H1 (cell line): ENCODE measurements around the gene MYO7B. TPM values are rescaled to one million over a fixed set of nuclear protein-coding genes. Genes with fewer than 3 reads are reported as not detected.

ENCODE experiments used
- CTCF ChIA-PET: fragments of 300-600 bp; sonication (Branson Sonifier 250); formaldehyde crosslinking; loops from one replicate; lab custom pipeline; 2021; ENCODE audit not compliant: partially characterized antibody; lab: Charles Lee
- POLR2A ChIA-PET: fragments of 300-600 bp; sonication (Branson Sonifier 250); formaldehyde crosslinking; loops from one replicate; lab custom pipeline; 2021; ENCODE audit warnings: inconsistent platforms; ENCODE audit not compliant: partially characterized antibody; lab: Charles Lee
- DNase-seq, 2 experiments: peaks; one replicate each; pipeline versions ENCODE4 v3.0.0 to v3.0.0-alpha.2; 2010 to 2022; ENCODE audit warnings: low spot score in 2 of 2, low read depth in 1 of 2, mixed read lengths in 1 of 2
- FAIRE-seq: peaks from 2 replicates; lab custom pipeline; 2011; peaks lifted over from hg19 to GRCh38; lab: Jason Lieb, UNC
- H2AFZ ChIP-seq: 2 replicates; pipeline ENCODE4 v1.8.1; 2012; ENCODE audit warnings: low read length, inconsistent platforms
- H2AK5ac ChIP-seq: 2 replicates; pipeline ENCODE4 v1.6.1; 2013; ENCODE audit warnings: low read depth, low read length
- H2BK120ac ChIP-seq: replicated peaks from 2 replicates; pipeline ENCODE3; 2013; ENCODE audit warnings: low read depth, low read length, inconsistent platforms
- H2BK12ac ChIP-seq: 2 replicates; pipeline ENCODE4 v1.6.1; 2013; ENCODE audit warnings: low read depth, low read length
- H2BK15ac ChIP-seq: 2 replicates; pipeline ENCODE4 v1.6.1; 2013; ENCODE audit warnings: low read length
- H2BK20ac ChIP-seq: 2 replicates; pipeline ENCODE4 v1.6.1; 2013; ENCODE audit warnings: low read length
- H2BK5ac ChIP-seq: 2 replicates; pipeline ENCODE4 v1.6.1; 2013; ENCODE audit warnings: low read depth, low read length
- H3K14ac ChIP-seq: 2 replicates; pipeline ENCODE4 v1.6.1; 2013; ENCODE audit warnings: inconsistent platforms; ENCODE audit not compliant: insufficient read length
- H3K18ac ChIP-seq: 2 replicates; pipeline ENCODE4 v1.6.1; 2013; ENCODE audit warnings: low read length; ENCODE audit errors: extremely low read depth
- H3K23ac ChIP-seq: 2 replicates; pipeline ENCODE4 v1.6.1; 2013; ENCODE audit warnings: inconsistent platforms; ENCODE audit not compliant: insufficient read length
- H3K23me2 ChIP-seq: 2 replicates; pipeline ENCODE4 v1.6.1; 2013; ENCODE audit warnings: low read depth, low read length
- H3K27ac ChIP-seq: 2 replicates; pipeline ENCODE4 v1.6.1; 2011; ENCODE audit warnings: low read depth, low read length, inconsistent platforms
- H3K27me3 ChIP-seq, 4 experiments: replicated peaks in 1 of 4; 1 replicate in 1 of 4; 2 replicates in 3 of 4; pipeline versions ENCODE4 v1.6.1 to v1.8.1; 2011 to 2013; ENCODE audit warnings: low read length in 3 of 4, mild to moderate bottlenecking in 3 of 4, inconsistent platforms in 2 of 4, mixed read lengths in 2 of 4, moderate library complexity in 1 of 4; ENCODE audit not compliant: control insufficient read depth in 3 of 4, insufficient read depth in 3 of 4; ENCODE audit errors: extremely low read depth in 1 of 4
- H3K36me3 ChIP-seq, 4 experiments: 2 replicates each; pipeline versions ENCODE4 v1.6.1 to v1.8.1; 2011 to 2013; ENCODE audit warnings: mild to moderate bottlenecking in 4 of 4, low read length in 3 of 4, moderate library complexity in 2 of 4, control low read depth in 1 of 4, inconsistent platforms in 1 of 4; ENCODE audit not compliant: insufficient read depth in 4 of 4, control insufficient read depth in 2 of 4
- H3K4ac ChIP-seq: replicated peaks from 2 replicates; pipeline ENCODE3; 2013; ENCODE audit warnings: low read length, low read depth, mixed read lengths, inconsistent platforms; ENCODE audit not compliant: insufficient read length
- H3K4me1 ChIP-seq, 4 experiments: replicated peaks in 1 of 4; 1 replicate in 1 of 4; 2 replicates in 3 of 4; pipeline versions ENCODE4 v1.6.1 to v1.8.1; 2011 to 2013; ENCODE audit warnings: low read length in 3 of 4, inconsistent platforms in 2 of 4, mixed read lengths in 1 of 4; ENCODE audit not compliant: insufficient read depth in 4 of 4, control insufficient read depth in 3 of 4
- H3K4me2 ChIP-seq, 2 experiments: 2 replicates each; pipeline versions ENCODE4 v1.6.1 to v1.8.1; 2011 to 2013; ENCODE audit warnings: low read depth in 2 of 2, low read length in 2 of 2, control low read depth in 1 of 2, inconsistent platforms in 1 of 2, mild to moderate bottlenecking in 1 of 2; ENCODE audit not compliant: insufficient read depth in 1 of 2
- H3K4me3 ChIP-seq, 4 experiments: fragments of 200-600, 300-600 bp in 1 of 4; sonication (generic), shearing (Covaris generic), sonication (Bioruptor Twin) in 1 of 4; 2 replicates each; pipeline versions ENCODE4 v1.5.1 to v1.8.1; 2011 to 2016; ENCODE audit warnings: low read length in 4 of 4, low read depth in 3 of 4, control low read depth in 2 of 4, inconsistent platforms in 2 of 4, mild to moderate bottlenecking in 2 of 4, mixed read lengths in 1 of 4, moderate library complexity in 1 of 4; ENCODE audit not compliant: insufficient read depth in 2 of 4; ENCODE audit errors: extremely low read depth in 1 of 4
- H3K56ac ChIP-seq: replicated peaks from 2 replicates; pipeline ENCODE3; 2013; ENCODE audit warnings: low read depth, mild to moderate bottlenecking, mixed read lengths, low read length, inconsistent platforms; ENCODE audit not compliant: insufficient read length
- H3K79me1 ChIP-seq: 2 replicates; pipeline ENCODE4 v1.6.1; 2013; ENCODE audit warnings: low read depth, low read length, control low read depth
- H3K79me2 ChIP-seq, 2 experiments: 2 replicates each; pipeline versions ENCODE4 v1.6.1 to v1.8.1; 2012 to 2013; ENCODE audit warnings: low read length in 2 of 2, mild to moderate bottlenecking in 2 of 2, inconsistent platforms in 1 of 2; ENCODE audit not compliant: insufficient read depth in 2 of 2, control insufficient read depth in 1 of 2
- H3K9ac ChIP-seq, 4 experiments: replicated peaks in 1 of 4; 1 replicate in 1 of 4; 2 replicates in 3 of 4; pipeline versions ENCODE4 v1.6.1 to v1.8.1; 2011 to 2013; ENCODE audit warnings: low read depth in 3 of 4, low read length in 3 of 4, control low read depth in 2 of 4, mild to moderate bottlenecking in 2 of 4, moderate library complexity in 2 of 4, inconsistent platforms in 1 of 4; ENCODE audit errors: extremely low read depth in 1 of 4
- H3K9me3 ChIP-seq, 2 experiments: 2 replicates each; pipeline versions ENCODE4 v1.6.1 to v1.8.1; 2012 to 2013; ENCODE audit warnings: mild to moderate bottlenecking in 2 of 2, moderate library complexity in 2 of 2, control low read depth in 1 of 2, inconsistent platforms in 1 of 2, low read depth in 1 of 2, low read length in 1 of 2, mixed read lengths in 1 of 2; ENCODE audit not compliant: insufficient read depth in 2 of 2
- H4K20me1 ChIP-seq, 2 experiments: replicated peaks in 1 of 2; 2 replicates each; pipeline versions ENCODE3 to v1.8.1; 2011 to 2013; ENCODE audit warnings: inconsistent platforms in 2 of 2, low read length in 2 of 2, mild to moderate bottlenecking in 1 of 2; ENCODE audit not compliant: insufficient read depth in 2 of 2, control insufficient read depth in 1 of 2
- H4K5ac ChIP-seq: 2 replicates; pipeline ENCODE4 v1.6.1; 2013; ENCODE audit warnings: low read length, low read depth, mixed read lengths, inconsistent platforms; ENCODE audit not compliant: insufficient read length
- H4K8ac ChIP-seq: 2 replicates; pipeline ENCODE4 v1.8.0; 2013; ENCODE audit warnings: mild to moderate bottlenecking, moderate library complexity, low read length, inconsistent platforms; ENCODE audit not compliant: insufficient read depth; ENCODE audit errors: extremely low read depth
- H4K91ac ChIP-seq: replicated peaks from 2 replicates; pipeline ENCODE3; 2013; ENCODE audit warnings: low read length, mixed read lengths, inconsistent platforms; ENCODE audit not compliant: insufficient read length
- ASH2L ChIP-seq: fragments of 200-600, 300-600 bp; sonication (generic); IDR thresholded peaks from one replicate; pipeline ENCODE4 v1.7.1; 2017; ENCODE audit warnings: low read length
- CEBPB ChIP-seq: IDR thresholded peaks from 2 replicates; pipeline ENCODE4 v1.6.1; 2012; ENCODE audit warnings: low read depth, low read length
- CHD1 ChIP-seq: IDR thresholded peaks from 2 replicates; pipeline ENCODE4 v1.6.1; 2012; ENCODE audit warnings: low read depth, low read length, improper control_type of control experiment
- JUN ChIP-seq: IDR thresholded peaks from 2 replicates; pipeline ENCODE4 v1.6.1; 2011; ENCODE audit warnings: low read depth, mild to moderate bottlenecking, improper control_type of control experiment, low read length
- KDM1A ChIP-seq: fragments of 200-600, 300-600 bp; sonication (generic); IDR thresholded peaks from 2 replicates; pipeline ENCODE4 v1.7.1; 2016; ENCODE audit warnings: mild to moderate bottlenecking, low read length, borderline replicate concordance
- NANOG ChIP-seq: IDR thresholded peaks from 2 replicates; pipeline ENCODE4 v1.6.1; 2011; ENCODE audit warnings: low read length, low read depth, mild to moderate bottlenecking, inconsistent platforms; ENCODE audit not compliant: insufficient read depth, poor library complexity, severe bottlenecking
- PHF8 ChIP-seq: fragments of 200-600 bp; sonication (generic); conservative IDR thresholded peaks from 2 replicates; pipeline ENCODE4 v1.7.1; 2012; ENCODE audit warnings: low read depth, mild to moderate bottlenecking, inconsistent platforms, low read length, moderate library complexity
- SP2 ChIP-seq: IDR thresholded peaks from 2 replicates; pipeline ENCODE4 v1.6.1; 2012; ENCODE audit warnings: mild to moderate bottlenecking, low read length, inconsistent platforms
- TAF1 ChIP-seq: IDR thresholded peaks from 2 replicates; pipeline ENCODE4 v1.6.1; 2011; ENCODE audit warnings: mild to moderate bottlenecking, low read depth, low read length
- WGBS, 2 experiments: shearing (Covaris generic) in 1 of 2; methylation state at CpG; one replicate each; pipeline versions ENCODE4 v1.1.6 to v1.1.7; 2013 to 2015; ENCODE audit warnings: low lambda C conversion rate in 2 of 2, mixed read lengths in 2 of 2, inconsistent platforms in 1 of 2, low coverage in 1 of 2, missing lambda C conversion rate in 1 of 2; ENCODE audit not compliant: insufficient replicate concordance in 2 of 2, insufficient coverage in 1 of 2, insufficient read length in 1 of 2; ENCODE audit errors: extremely low coverage in 1 of 2, missing lambda C conversion rate in 1 of 2; 5-methylcytosine and 5-hydroxymethylcytosine counted together
- polyA plus RNA-seq, 7 experiments: library from polyadenylated mRNA; depleted of rRNA in 3 of 7; stranded (reverse) in 5 of 7; unstranded in 2 of 7; fragments of >200 nt in 5 of 7; fragments of 200-250 nt in 2 of 7; gene quantifications; 1 replicate in 5 of 7; 2 replicates in 1 of 7; 4 replicates in 1 of 7; pipeline versions ENCODE4 v1.2.1 to v1.2.3, GENCODE V29; 2011 to 2013; ENCODE audit warnings: missing spikeins in 2 of 7, mixed read lengths in 2 of 7
- total RNA-seq: library from RNA; stranded (reverse); fragmentation: NEBNext Ultra II Directional; extraction: Animal tissue kit (Norgen Biotek cat#: 25700); gene quantifications from 2 replicates; pipeline ENCODE4 v1.2.1, GENCODE V29; 2021
- TF ChIP-seq, protein P1 (sequence below): IDR thresholded peaks from 2 replicates; pipeline ENCODE4 v1.6.1; 2011; ENCODE audit warnings: low read length, improper control_type of control experiment

The MYO7B gene
- total and polyA plus RNA-seq, 2 of the 8 experiments (the other 6 are each of a cell fraction or from before 2014, with no cell fraction given), result not detected

DNA sequence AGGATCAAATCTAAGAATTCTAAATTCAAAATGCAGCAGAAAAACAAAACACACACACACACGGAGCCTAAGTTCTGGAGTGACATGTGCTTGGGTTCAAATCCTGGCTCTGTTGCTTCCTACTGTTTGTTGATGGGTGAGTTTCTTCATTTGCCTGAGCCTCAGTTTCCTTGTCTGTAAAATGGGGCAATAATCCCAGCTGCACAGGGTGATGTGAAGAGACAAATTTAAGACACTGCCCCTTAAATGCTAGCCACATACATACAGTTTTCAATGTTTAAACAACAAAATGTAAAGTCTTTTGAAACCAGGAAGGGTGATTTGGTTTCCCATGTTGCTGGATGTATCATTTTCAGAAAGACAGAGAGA lies 109.5 kb downstream of the MYO7B start:
- H3K79me2 ChIP-seq, result no peaks in the 10 kb centered on the region
- H3K23ac ChIP-seq, result no peak overlapping the region
- no peak overlapping the region for H3K18ac ChIP-seq
- H2BK5ac ChIP-seq, result no peak overlapping the region
- POLR2A ChIA-PET, result interaction anchor here (1.5 kb wide), 1 partner anchor 118 kb away, joined by 3 read pairs; the partner anchor contains the start of gene IWS1
- H3K4ac ChIP-seq, result no peak overlapping the region
- H3K4me2 ChIP-seq, result no peak overlapping the region
- H3K56ac ChIP-seq, result no peak overlapping the region
- H3K27me3 ChIP-seq, result peaks cover 0 to 2% (median 0%) of the 10 kb centered on the region in 4 experiments; a peak in 1 of 7 replicates
- H2BK20ac ChIP-seq, result no peak overlapping the region
- no peak overlapping the region for H4K5ac ChIP-seq
- H3K79me1 ChIP-seq, result 0 out of 2 replicates have a peak, but pooled peaks cover 3% of the 10 kb centered on the region
- H3K27ac ChIP-seq, result no peak overlapping the region
- no peak overlapping the region for H2BK15ac ChIP-seq
- no peak overlapping the region for H2BK12ac ChIP-seq
- no peaks in the 10 kb centered on the region for H3K36me3 ChIP-seq
- no peak for DNase-seq
- no peak overlapping the region for H4K91ac ChIP-seq
- FAIRE-seq, result no peak
- H2BK120ac ChIP-seq, result no peak overlapping the region
- no peak overlapping the region for H3K9ac ChIP-seq
- H3K9me3 ChIP-seq, result no peaks in the 10 kb centered on the region
- H2AK5ac ChIP-seq, result no peak overlapping the region
- H4K8ac ChIP-seq, result no peak overlapping the region
- no peak overlapping the region for H3K14ac ChIP-seq
- no peaks in the 10 kb centered on the region for H4K20me1 ChIP-seq
- H3K4me3 ChIP-seq, result no peak overlapping the region
- no peaks in the 10 kb centered on the region for H3K23me2 ChIP-seq
- TF ChIP-seq CEBPB (no peak), SP2 (no peak), CHD1 (no peak), NANOG (no peak), TAF1 (no peak), JUN (no peak), ASH2L (no peak), PHF8 (no peak), KDM1A (no peak)
- TF ChIP-seq, protein P1, sequence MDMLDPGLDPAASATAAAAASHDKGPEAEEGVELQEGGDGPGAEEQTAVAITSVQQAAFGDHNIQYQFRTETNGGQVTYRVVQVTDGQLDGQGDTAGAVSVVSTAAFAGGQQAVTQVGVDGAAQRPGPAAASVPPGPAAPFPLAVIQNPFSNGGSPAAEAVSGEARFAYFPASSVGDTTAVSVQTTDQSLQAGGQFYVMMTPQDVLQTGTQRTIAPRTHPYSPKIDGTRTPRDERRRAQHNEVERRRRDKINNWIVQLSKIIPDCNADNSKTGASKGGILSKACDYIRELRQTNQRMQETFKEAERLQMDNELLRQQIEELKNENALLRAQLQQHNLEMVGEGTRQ, result no peak
- TF ChIP-seq, all 59 proteins: peak for 0
- Histone ChIP-seq H3K4me1 (peaks cover 0 to 5% (median under 1%) of the 10 kb centered on the region in 4 experiments; a peak in 2 of 7 replicates), H2AFZ (no peak overlapping the region)
- WGBS, 2 experiments, result 89% methylated on average over 1 of the region's 1 CpG; no CpG with 5 or more reads in 1 of the 2 experiments
- CTCF ChIA-PET, result interaction anchor here (1.0 to 13.7 kb wide), 6 partner anchors 7 to 129 kb away, joined by 3 to 160 read pairs (median 4); no protein-coding TSS in a partner anchor
